Cardiac fibroblast (primary cell): ENCODE data around the gene BACE2.

Source experiments
- DNase-seq, 2 donors: peaks; one replicate each; pipeline versions ENCODE4 v3.0.0 to v3.0.0-alpha.2; 2010; ENCODE audit warnings: low read depth in 2 of 2
- H3K4me3 ChIP-seq, 2 donors: replicated peaks in 1 of 2; 1 replicate in 1 of 2; 2 replicates in 1 of 2; pipeline ENCODE4 v1.5.1; 2011; ENCODE audit warnings: low read depth in 2 of 2, low read length in 2 of 2, mild to moderate bottlenecking in 2 of 2, moderate library complexity in 1 of 2
- CTCF ChIP-seq: IDR thresholded peaks from one replicate; pipeline ENCODE4 v1.5.1; 2011; ENCODE audit warnings: low read depth, mild to moderate bottlenecking, low read length, inconsistent platforms

The BACE2 gene

GRCh38 chr21:41228006-41228370 is 60.0 kb downstream of the BACE2 start:
- TF ChIP-seq CTCF, result no peak
- DNase-seq, result no peak
- H3K4me3 ChIP-seq, result no peak overlapping the region

- DNase-seq, result no peak
- TF ChIP-seq CTCF, result no peak
- no peak overlapping the region for H3K4me3 ChIP-seq
Measured at GRCh38 chr21:41228492-41228891, 60.5 kb downstream of the BACE2 start.

DNA sequence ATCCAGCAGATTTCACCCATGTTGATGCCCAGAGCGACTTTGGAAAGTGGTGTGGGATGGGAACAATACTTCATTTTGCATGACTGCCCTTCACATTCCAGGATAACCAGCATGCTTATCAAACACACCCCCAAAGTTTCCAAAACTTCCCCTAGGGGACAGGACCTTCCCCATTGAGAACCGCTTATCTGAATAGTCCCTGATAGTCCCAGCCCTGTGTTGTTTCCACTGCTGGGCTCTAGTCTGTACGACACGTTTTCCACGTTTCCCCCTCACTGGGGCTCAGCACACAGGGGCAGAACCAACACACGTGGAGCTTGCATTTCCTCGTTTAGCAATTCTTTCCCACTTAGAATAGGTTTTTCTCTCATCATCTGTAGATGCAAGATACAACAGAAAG is 61.0 kb downstream of the BACE2 start:
- no peak for DNase-seq
- no peak for TF ChIP-seq CTCF
- no peak overlapping the region for H3K4me3 ChIP-seq

DNA sequence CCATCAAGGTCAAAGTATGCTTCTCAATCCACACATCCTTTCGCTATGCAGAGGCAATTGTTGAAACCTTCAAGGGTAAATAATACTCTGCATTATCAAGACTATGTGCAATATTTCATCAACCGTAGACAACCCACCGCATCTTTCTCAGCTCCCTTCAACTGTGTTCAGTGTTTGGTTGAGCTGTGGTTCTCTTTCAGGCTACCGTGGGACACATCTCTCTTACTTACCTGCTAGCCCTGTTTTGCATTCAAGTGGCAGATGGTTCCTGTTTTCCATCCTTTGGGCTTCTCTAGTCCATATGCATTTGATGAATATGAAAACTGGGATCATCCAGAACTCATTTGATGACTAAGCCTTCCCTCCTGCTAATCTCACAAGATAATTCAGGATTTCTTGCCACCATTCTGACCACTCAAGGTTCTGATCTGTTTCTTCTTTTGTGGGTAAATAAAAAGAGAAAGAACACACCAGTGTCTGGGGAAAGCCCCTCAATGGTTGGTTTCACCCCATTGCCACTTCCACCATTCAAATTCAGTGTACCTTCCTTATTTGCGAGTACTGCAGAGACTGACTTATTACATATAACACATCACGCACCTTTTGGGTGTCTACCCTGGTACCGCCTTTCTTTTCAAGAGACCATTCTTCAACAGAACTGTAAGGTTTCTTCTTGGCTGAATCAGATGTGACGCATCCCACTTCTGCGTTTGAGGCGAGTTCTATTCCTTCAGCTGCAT is 61.7 kb downstream of the BACE2 start:
- no peak overlapping the region for H3K4me3 ChIP-seq
- TF ChIP-seq CTCF, result no peak
- no peak for DNase-seq

GRCh38 chr21:41230497-41230896 is 62.5 kb downstream of the BACE2 start:
- H3K4me3 ChIP-seq, result no peak overlapping the region
- TF ChIP-seq CTCF, result no peak

DNA sequence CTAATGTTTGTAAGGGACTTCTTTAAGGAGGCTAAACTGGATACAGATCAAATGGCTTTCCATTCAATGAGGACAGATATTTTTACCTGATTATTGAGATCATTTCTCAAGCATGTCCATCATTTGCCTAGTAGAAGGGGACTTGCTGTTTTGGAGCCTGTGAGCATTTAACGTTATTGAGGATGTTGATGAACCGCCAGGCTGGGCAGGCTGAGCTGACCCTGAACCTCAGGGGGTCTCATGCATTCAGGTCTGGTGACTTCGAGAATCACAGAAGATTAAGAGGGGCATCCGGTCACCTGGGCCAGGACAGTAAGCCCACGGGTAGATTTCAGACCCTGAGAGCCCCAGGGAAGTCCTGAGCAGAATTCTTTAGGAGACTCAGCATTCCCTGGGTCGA is 63.1 kb downstream of the BACE2 start:
- H3K4me3 ChIP-seq, result no peak overlapping the region
- DNase-seq, result no peak
- no peak for TF ChIP-seq CTCF

More at GRCh38 chr21:41230497-41230896, 62.5 kb downstream of the BACE2 start:
- no peak for DNase-seq

DNA sequence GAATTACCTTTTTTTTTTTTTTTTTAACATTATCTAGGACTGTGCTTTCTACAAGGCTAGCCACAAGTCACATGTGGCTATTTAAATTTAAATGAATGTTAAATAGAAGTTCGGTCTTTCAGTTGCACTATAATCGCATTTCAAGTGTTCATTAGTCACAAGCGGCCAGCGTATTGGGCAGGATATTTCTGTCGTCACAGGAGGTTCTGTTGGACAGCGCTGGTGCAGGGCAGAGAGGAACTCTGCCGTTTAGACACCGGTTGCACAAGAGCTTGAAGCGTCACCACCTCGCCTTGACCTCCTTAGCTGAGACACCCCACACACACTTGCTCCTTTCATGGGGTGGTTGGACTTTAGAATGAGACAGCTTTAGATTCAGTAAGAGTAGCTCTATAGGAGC is 64.1 kb downstream of the BACE2 start:
- H3K4me3 ChIP-seq, result no peak overlapping the region
- no peak for DNase-seq
- TF ChIP-seq CTCF, result no peak
